Right renal pelvis (tissue), 4 donors: ENCODE results near the gene TSHZ2. TPM values are rescaled to one million over a fixed set of nuclear protein-coding genes. Genes with fewer than 3 reads are reported as not detected.

ENCODE experiments used
- DNase-seq, 4 donors: peaks; one replicate each; pipeline ENCODE4 v3.0.0-alpha.2; 2013; ENCODE audit warnings: low read depth in 4 of 4, low spot score in 3 of 4, missing footprints in 1 of 4
- polyA plus RNA-seq, 4 donors: library from polyadenylated mRNA; unstranded; fragments of 120-200 nt; gene quantifications; one replicate each; pipeline ENCODE4 v1.2.1, GENCODE V29; 2013; ENCODE audit not compliant: insufficient read length in 4 of 4

Gene TSHZ2
- polyA plus RNA-seq, 4 donors, result 12.6 to 14.2 (median 12.9) TPM

GRCh38 chr20:53222416-53222815 lies 250.3 kb downstream of the TSHZ2 start:
- DNase-seq, result no peak

GRCh38 chr20:53222932-53223331 lies 250.8 kb downstream of the TSHZ2 start:
- DNase-seq, result no peak

GRCh38 chr20:53223626-53224172 lies 251.5 kb downstream of the TSHZ2 start:
- no peak for DNase-seq

DNA sequence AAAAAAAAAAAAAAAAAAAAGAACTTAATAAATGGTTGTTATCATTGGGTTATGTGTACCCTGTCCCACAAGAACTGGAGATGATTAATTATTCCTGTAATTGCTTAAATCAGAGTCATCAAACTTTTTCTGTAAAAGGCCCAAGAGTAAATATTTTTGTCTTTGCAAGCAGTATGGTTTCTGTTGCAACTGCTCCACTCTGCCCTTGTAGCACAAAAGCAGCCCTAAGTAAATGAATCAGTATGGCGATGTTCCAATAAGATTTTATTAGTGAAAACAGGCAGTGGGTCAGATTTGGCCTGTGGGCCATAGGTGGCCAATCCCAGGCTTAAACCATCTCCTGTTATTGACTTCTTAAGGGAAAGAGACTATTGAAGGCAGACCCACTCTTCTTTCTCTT lies 252.7 kb downstream of the TSHZ2 start:
- DNase-seq, result no peak

DNA sequence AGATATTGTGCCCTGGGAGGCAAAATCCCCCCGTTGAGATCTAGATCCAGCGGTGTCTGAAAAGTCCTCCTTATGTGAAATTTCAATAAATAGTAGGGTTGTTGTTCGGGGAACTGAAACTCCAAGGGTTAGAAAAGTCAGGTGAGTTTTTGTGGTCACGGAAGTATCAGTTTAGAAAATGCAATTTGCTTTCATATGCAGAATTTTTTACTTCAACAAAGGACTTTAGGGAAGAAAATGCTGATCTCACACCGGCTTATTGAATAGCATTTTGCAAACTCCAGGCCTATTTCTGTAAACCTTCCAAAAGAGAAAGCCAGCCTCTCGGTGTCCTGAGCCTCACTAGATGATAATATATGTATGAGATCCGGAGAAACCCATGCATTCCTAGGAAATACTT lies 254.7 kb downstream of the TSHZ2 start:
- DNase-seq, result no peak

DNA sequence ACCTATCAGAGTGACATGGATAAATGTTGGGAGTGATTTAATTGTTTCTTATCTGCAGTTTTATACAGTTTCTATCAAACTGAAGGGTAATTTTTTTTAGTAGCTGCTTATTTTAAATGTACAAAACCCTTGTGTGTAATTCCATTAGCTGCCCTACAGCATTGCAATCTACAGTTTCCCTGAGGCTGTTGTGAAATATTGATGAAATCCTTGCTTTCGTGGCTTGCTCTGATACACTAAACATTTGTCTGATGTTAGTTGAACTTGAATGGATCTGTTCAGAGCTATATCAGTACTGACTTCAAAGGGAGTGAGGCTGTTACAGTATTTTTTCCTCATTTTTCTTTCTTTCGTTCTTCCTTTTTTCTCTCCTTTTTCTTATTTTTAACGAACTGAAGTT lies 255.4 kb downstream of the TSHZ2 start:
- DNase-seq, result no peak

- DNase-seq, result no peak
Observed at GRCh38 chr20:53231061-53231460, 258.9 kb downstream of the TSHZ2 start.

- DNase-seq, result no peak
Observed at GRCh38 chr20:53237461-53237860, 265.3 kb downstream of the TSHZ2 start.

GRCh38 chr20:53238121-53238660 lies 266.0 kb downstream of the TSHZ2 start:
- no peak for DNase-seq

DNA sequence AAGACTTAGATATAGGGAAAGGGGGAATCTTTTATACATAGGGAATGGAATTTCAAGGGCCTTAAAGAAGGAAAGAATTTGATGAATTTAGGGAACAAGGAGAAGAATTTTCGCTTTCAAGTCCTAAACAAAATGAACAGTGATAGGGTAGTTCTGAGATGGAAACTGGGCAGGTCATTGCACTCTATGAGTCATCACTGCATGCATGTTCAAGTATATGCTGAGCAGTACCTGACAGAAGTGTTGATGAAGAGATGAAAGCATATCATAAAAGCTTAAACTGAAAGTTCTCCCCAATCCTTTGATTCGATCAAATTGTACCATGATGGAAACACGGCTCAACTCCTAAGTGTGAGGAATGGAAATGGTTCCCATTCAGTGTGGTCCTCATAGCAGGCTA lies 271.0 kb downstream of the TSHZ2 start:
- no peak for DNase-seq

- DNase-seq, result no peak
Observed at GRCh38 chr20:53244711-53245110, 272.6 kb downstream of the TSHZ2 start.

DNA sequence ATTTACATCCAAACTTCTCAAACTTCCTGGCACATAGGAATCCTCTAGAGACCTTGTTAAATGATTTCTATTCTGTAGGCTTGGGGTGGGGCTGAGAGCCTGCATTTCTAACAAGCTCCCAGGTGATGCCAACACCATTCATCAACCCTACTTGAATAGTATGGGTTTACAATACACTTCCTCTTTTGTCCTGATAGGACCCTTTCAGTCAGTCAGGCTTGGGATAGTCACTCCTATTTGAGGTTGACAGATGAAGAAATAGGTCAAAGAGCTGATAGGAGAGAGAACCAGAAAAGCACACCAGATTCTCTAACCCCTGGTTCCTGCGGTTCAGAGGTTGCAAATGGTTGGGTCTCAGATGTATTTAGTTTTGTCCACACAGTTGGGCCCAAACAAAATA lies 273.4 kb downstream of the TSHZ2 start:
- no peak for DNase-seq

DNA sequence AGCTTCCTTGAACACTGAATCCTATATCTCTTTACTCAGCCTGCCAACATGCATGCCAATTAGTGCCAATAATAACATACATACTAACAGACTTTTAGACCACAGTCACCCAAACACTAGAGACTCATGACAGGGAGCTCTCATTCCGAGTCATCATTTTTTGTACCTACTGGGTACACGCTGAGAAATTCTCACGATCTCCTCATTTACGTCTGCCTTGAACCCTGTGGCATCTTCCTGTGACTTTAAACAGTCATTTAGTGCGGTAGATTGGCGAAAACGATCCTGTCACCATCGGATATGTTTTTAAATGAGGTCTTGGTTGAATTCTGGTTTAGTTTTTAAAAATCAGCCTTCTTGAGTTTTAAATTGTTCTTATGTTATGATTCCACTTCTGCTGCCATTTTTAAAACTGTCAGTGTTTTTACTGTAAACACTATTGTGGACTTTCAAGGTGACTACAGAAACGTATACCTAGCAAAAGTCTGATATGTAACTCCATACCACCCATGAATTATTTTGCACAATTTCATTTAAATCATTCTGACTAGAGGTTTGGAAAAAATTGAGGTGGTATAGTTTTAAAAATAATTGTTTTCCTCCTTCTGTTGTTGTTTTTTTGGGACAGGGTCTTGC lies 275.4 kb downstream of the TSHZ2 start:
- DNase-seq, result no peak

- no peak for DNase-seq
Observed at GRCh38 chr20:53250456-53250855, 278.3 kb downstream of the TSHZ2 start.

GRCh38 chr20:53252002-53252401 lies 279.8 kb downstream of the TSHZ2 start:
- no peak for DNase-seq

DNA sequence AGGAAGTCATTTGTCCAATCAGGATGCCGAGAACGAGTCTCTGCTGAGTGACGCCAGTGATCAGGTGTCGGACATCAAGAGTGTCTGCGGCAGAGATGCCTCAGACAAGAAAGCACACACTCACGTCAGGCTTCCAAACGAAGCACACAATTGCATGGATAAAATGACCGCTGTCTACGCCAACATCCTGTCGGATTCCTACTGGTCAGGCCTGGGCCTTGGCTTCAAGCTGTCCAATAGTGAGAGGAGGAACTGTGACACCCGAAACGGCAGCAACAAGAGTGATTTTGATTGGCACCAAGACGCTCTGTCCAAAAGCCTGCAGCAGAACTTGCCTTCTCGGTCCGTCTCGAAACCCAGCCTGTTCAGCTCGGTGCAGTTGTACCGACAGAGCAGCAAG lies 281.5 kb downstream of the TSHZ2 start:
- no peak for DNase-seq

GRCh38 chr20:53255102-53255710 lies 283.0 kb downstream of the TSHZ2 start:
- DNase-seq, result no peak

GRCh38 chr20:53258741-53259140 lies 286.6 kb downstream of the TSHZ2 start:
- DNase-seq, result no peak

DNA sequence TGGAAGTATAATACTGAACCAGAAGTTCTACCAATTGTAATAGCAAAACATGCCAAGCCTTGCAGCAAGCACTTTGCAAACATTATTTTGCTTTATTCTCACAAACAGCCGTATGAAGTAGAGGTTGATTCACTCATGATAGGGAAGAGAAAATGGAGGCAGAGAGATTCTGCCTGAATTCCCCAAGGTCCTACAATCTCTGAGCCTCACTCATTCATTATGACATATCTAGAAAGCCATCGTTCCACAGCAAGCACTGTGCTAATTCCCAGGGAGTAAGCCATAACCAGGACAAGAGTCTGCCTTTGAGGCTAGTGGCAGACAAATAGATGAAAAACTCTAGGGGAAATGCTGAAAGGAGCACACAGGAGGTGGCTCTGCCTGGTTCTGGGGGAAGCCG lies 288.0 kb downstream of the TSHZ2 start:
- no peak for DNase-seq

- no peak for DNase-seq
Observed at GRCh38 chr20:53260591-53260990, 288.4 kb downstream of the TSHZ2 start.

DNA sequence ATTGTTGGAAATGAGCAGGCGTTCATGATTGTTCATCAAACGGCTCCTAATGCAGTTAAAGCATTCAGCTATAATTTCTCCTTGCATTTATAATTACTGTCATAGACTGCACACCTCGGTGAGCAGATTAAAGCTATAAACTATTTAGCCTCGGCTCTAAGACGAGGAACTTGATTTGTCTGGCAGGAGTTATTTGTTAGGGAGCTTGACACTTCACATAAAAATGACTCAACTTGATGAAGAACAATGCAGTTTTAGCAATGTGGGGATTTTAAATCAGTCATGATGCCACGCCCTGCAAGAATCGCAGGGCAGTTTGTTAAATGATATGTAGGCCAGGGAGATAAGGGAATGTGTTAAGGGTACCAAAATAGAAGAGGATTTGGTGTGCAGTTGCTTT lies 290.2 kb downstream of the TSHZ2 start:
- DNase-seq, result no peak
